HUES48 (cell line): ENCODE measurements around the gene CDPF1.

Experiments used
- H3K27ac ChIP-seq: one replicate; pipeline ENCODE4 v1.7.0; 2013; ENCODE audit warnings: low read depth, low read length, inconsistent platforms
- H3K27me3 ChIP-seq: 2 replicates; pipeline ENCODE4 v1.6.1; 2013; ENCODE audit warnings: mild to moderate bottlenecking, low read length; ENCODE audit not compliant: control insufficient read depth, insufficient read depth
- H3K36me3 ChIP-seq: 2 replicates; pipeline ENCODE4 v1.6.1; 2013; ENCODE audit warnings: low read length; ENCODE audit not compliant: control insufficient read depth, insufficient read depth
- H3K4me1 ChIP-seq: 2 replicates; pipeline ENCODE4 v1.6.1; 2013; ENCODE audit warnings: mild to moderate bottlenecking, low read length; ENCODE audit not compliant: control insufficient read depth, insufficient read depth
- H3K4me3 ChIP-seq: 2 replicates; pipeline ENCODE4 v1.5.1; 2013; ENCODE audit warnings: mild to moderate bottlenecking, low read depth, low read length
- H3K9ac ChIP-seq: 2 replicates; pipeline ENCODE4 v1.6.1; 2013; ENCODE audit warnings: mild to moderate bottlenecking, low read depth, low read length, moderate library complexity
- H3K9me3 ChIP-seq: 2 replicates; pipeline ENCODE4 v1.6.1; 2013; ENCODE audit warnings: low read length; ENCODE audit not compliant: control insufficient read depth, insufficient read depth

Gene CDPF1

GRCh38 chr22:46290843-46291785, 41.0 kb upstream of the CDPF1 start:
- Histone ChIP-seq H3K9me3 (no peaks in the 10 kb centered on the region), H3K4me1 (peaks cover 6% of the 10 kb centered on the region; the same call in 1 of the 2 replicates), H3K27ac (no peak overlapping the region), H3K4me3 (no peak overlapping the region), H3K9ac (no peak overlapping the region), H3K27me3 (no peaks in the 10 kb centered on the region), H3K36me3 (peaks cover under 1% of the 10 kb centered on the region; the same call in 1 of the 2 replicates)

GRCh38 chr22:46290121-46290842, 40.2 kb upstream of the CDPF1 start:
- Histone ChIP-seq H3K4me3 (no peak overlapping the region), H3K4me1 (no peaks in the 10 kb centered on the region), H3K27ac (no peak overlapping the region), H3K27me3 (no peaks in the 10 kb centered on the region), H3K36me3 (peaks cover 4% of the 10 kb centered on the region), H3K9ac (no peak overlapping the region), H3K9me3 (no peaks in the 10 kb centered on the region)

- no peaks in the 10 kb centered on the region for H3K4me1 ChIP-seq
- no peaks in the 10 kb centered on the region for H3K9me3 ChIP-seq
- no peak overlapping the region for H3K9ac ChIP-seq
- H3K4me3 ChIP-seq: no peak overlapping the region
- H3K27me3 ChIP-seq: no peaks in the 10 kb centered on the region
- peaks cover 12% of the 10 kb centered on the region for H3K36me3 ChIP-seq
- no peak overlapping the region for H3K27ac ChIP-seq
Observed at GRCh38 chr22:46289244-46289891, 39.3 kb upstream of the CDPF1 start.

- Histone ChIP-seq H3K27ac (no peak overlapping the region), H3K9me3 (no peaks in the 10 kb centered on the region), H3K9ac (no peak overlapping the region), H3K4me3 (no peak overlapping the region), H3K4me1 (no peaks in the 10 kb centered on the region), H3K27me3 (no peaks in the 10 kb centered on the region), H3K36me3 (peaks cover 17% of the 10 kb centered on the region)
Observed at GRCh38 chr22:46288846-46289243, 38.8 kb upstream of the CDPF1 start.

GRCh38 chr22:46287873-46288751, 38.0 kb upstream of the CDPF1 start:
- H3K9me3 ChIP-seq: no peaks in the 10 kb centered on the region
- H3K36me3 ChIP-seq: peaks cover 19% of the 10 kb centered on the region
- H3K4me3 ChIP-seq: no peak overlapping the region
- H3K4me1 ChIP-seq: no peaks in the 10 kb centered on the region
- no peak overlapping the region for H3K27ac ChIP-seq
- no peak overlapping the region for H3K9ac ChIP-seq
- H3K27me3 ChIP-seq: no peaks in the 10 kb centered on the region

GRCh38 chr22:46286941-46287872, 37.1 kb upstream of the CDPF1 start:
- H3K9me3 ChIP-seq: no peaks in the 10 kb centered on the region
- H3K4me3 ChIP-seq: no peak overlapping the region
- H3K27me3 ChIP-seq: no peaks in the 10 kb centered on the region
- no peak overlapping the region for H3K9ac ChIP-seq
- peaks cover 24% of the 10 kb centered on the region for H3K36me3 ChIP-seq
- no peak overlapping the region for H3K27ac ChIP-seq
- H3K4me1 ChIP-seq: no peaks in the 10 kb centered on the region

- Histone ChIP-seq H3K4me1 (no peaks in the 10 kb centered on the region), H3K9me3 (no peaks in the 10 kb centered on the region), H3K36me3 (peaks cover 35% of the 10 kb centered on the region), H3K27me3 (no peaks in the 10 kb centered on the region), H3K4me3 (no peak overlapping the region), H3K27ac (no peak overlapping the region), H3K9ac (no peak overlapping the region)
Observed at GRCh38 chr22:46286006-46286405, 35.9 kb upstream of the CDPF1 start.

GRCh38 chr22:46281866-46282678, 32.0 kb upstream of the CDPF1 start:
- Histone ChIP-seq H3K4me1 (no peaks in the 10 kb centered on the region), H3K27ac (no peak overlapping the region), H3K27me3 (no peaks in the 10 kb centered on the region), H3K9me3 (no peaks in the 10 kb centered on the region), H3K9ac (no peak overlapping the region), H3K36me3 (peaks cover 67% of the 10 kb centered on the region), H3K4me3 (no peak overlapping the region)

GRCh38 chr22:46280999-46281623, 31.0 kb upstream of the CDPF1 start:
- H3K4me3 ChIP-seq: no peak overlapping the region
- no peak overlapping the region for H3K27ac ChIP-seq
- H3K36me3 ChIP-seq: peaks cover 73% of the 10 kb centered on the region
- no peak overlapping the region for H3K9ac ChIP-seq
- H3K9me3 ChIP-seq: no peaks in the 10 kb centered on the region
- H3K27me3 ChIP-seq: no peaks in the 10 kb centered on the region
- no peaks in the 10 kb centered on the region for H3K4me1 ChIP-seq
